Endothelial cell (in vitro differentiated cells): Measurements from ENCODE around the gene GPR137C. TPM values are rescaled to one million over a fixed set of nuclear protein-coding genes. Genes with fewer than 3 reads are reported as not detected.

ENCODE experiments used
- DNase-seq: peaks from one replicate; pipeline ENCODE4 v3.0.0; 2021; ENCODE audit warnings: low spot score
- H3K27ac Mint-ChIP-seq: one replicate; pipeline ENCODE4 v1.8.0; 2021; ENCODE audit warnings: mixed read lengths, inconsistent platforms; ENCODE audit not compliant: unreplicated experiment
- H3K27me3 Mint-ChIP-seq: one replicate; pipeline ENCODE4 v1.8.0; 2021; ENCODE audit warnings: mild to moderate bottlenecking, moderate library complexity, mixed read lengths, inconsistent platforms; ENCODE audit not compliant: unreplicated experiment
- H3K36me3 Mint-ChIP-seq: one replicate; pipeline ENCODE4 v1.8.0; 2021; ENCODE audit warnings: mild to moderate bottlenecking, low read depth, mixed read lengths, inconsistent platforms; ENCODE audit not compliant: unreplicated experiment
- H3K4me1 Mint-ChIP-seq: one replicate; pipeline ENCODE4 v1.8.0; 2021; ENCODE audit warnings: mild to moderate bottlenecking, mixed read lengths, inconsistent platforms; ENCODE audit not compliant: unreplicated experiment
- H3K4me3 Mint-ChIP-seq: one replicate; pipeline ENCODE4 v1.8.0; 2021; ENCODE audit warnings: mild to moderate bottlenecking, mixed read lengths, inconsistent platforms; ENCODE audit not compliant: unreplicated experiment
- H3K9me3 Mint-ChIP-seq: one replicate; pipeline ENCODE4 v1.8.0; 2021; ENCODE audit warnings: mixed read lengths, inconsistent platforms; ENCODE audit not compliant: unreplicated experiment
- total RNA-seq: library from RNA; stranded (reverse); fragmentation: NEBNext Ultra II Directional; extraction: Animal tissue kit (Norgen Biotek cat#: 25700); gene quantifications from one replicate; pipeline ENCODE4 v1.2.1, GENCODE V29; 2021; ENCODE audit not compliant: unreplicated experiment
- TF ChIP-seq, protein P1 (sequence below): fragments of 200-600 bp; sonication (generic); IDR thresholded peaks from one replicate; pipeline ENCODE4 v1.5.0; 2021; ENCODE audit warnings: antibody characterized with exemption; ENCODE audit not compliant: unreplicated experiment

The GPR137C gene
- total RNA-seq, 1 donor from 2014 or later = 3.3 TPM

DNA sequence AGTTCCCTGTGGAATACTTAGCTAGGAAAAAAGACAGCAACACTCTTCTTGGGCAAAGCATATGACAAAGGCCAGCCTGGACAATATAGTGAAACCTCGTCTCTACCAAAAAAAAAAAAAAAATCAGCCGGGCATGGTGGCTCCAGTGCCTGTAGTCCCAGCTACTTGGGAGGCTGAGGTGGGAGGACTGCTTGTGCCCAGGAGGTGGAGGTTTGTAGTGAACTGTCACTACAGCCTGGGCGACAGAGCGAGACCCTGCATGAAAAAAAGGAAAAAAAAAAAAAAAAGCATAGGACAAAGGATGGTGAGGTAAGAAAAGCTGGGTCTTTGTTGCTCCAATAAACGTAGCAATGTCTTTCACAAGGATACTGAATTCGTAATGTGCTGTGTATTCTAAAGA lies 1.4 kb upstream of the GPR137C start:
- Mint-ChIP-seq H3K4me1 (no peaks in the 10 kb centered on the region), H3K27me3 (peaks cover 10% of the 10 kb centered on the region), H3K9me3 (no peaks in the 10 kb centered on the region), H3K27ac (no peak overlapping the region), H3K4me3 (peak overlapping the region; percentile 92), H3K36me3 (no peaks in the 10 kb centered on the region)
- no peak for DNase-seq
- TF ChIP-seq, protein P1, sequence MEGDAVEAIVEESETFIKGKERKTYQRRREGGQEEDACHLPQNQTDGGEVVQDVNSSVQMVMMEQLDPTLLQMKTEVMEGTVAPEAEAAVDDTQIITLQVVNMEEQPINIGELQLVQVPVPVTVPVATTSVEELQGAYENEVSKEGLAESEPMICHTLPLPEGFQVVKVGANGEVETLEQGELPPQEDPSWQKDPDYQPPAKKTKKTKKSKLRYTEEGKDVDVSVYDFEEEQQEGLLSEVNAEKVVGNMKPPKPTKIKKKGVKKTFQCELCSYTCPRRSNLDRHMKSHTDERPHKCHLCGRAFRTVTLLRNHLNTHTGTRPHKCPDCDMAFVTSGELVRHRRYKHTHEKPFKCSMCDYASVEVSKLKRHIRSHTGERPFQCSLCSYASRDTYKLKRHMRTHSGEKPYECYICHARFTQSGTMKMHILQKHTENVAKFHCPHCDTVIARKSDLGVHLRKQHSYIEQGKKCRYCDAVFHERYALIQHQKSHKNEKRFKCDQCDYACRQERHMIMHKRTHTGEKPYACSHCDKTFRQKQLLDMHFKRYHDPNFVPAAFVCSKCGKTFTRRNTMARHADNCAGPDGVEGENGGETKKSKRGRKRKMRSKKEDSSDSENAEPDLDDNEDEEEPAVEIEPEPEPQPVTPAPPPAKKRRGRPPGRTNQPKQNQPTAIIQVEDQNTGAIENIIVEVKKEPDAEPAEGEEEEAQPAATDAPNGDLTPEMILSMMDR = no peak

DNA sequence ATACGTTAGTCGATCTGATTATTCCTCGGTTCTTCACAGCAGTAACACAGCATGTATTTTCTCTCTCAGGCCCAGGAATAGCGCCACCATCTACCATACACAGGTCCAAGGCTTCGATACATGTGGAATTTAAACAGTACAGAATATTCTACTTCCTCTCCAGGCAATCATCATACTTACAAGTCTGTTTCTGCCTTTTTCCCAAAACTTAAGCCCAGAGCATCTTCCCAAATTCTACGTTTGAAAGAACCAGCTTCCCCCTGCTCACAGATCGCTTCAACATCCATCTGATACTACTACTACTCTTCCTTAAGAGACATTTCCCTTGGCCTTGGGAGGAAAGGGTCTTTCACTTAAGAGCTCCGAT lies 957 bp upstream of the GPR137C start:
- Mint-ChIP-seq H3K36me3 (no peaks in the 10 kb centered on the region), H3K27ac (peak overlapping the region; percentile 44), H3K4me1 (no peaks in the 10 kb centered on the region)

DNA sequence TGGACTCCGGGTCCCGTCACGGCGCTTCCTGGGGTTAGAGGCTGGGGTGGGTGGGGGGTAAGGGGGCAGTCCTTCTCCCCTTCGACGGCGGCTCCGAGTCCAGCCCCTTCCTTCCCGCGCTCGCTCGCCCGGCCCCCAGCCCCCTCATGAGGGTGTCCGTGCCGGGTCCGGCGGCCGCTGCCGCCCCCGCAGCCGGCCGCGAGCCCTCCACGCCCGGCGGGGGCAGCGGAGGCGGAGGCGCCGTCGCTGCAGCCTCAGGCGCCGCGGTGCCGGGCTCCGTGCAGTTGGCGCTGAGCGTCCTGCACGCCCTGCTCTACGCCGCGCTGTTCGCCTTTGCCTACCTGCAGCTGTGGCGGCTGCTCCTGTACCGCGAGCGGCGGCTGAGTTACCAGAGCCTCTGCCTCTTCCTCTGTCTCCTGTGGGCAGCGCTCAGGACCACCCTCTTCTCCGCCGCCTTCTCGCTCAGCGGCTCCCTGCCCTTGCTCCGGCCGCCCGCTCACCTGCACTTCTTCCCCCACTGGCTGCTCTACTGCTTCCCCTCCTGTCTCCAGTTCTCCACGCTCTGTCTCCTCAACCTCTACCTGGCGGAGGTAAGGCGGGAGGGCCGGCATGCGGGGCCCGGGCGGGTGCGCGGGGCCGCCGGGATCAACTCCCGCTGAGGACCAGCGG lies 500 bp downstream of the GPR137C start:
- Mint-ChIP-seq H3K9me3 (no peaks in the 10 kb centered on the region), H3K27me3 (peaks cover 10% of the 10 kb centered on the region), H3K36me3 (no peaks in the 10 kb centered on the region), H3K27ac (no peak overlapping the region), H3K4me3 (peak overlapping the region; percentile 97), H3K4me1 (no peaks in the 10 kb centered on the region)
- TF ChIP-seq, protein P1 = no peak
- DNase-seq = peak; percentile 49

More for the DNA sequence above, 957 bp upstream of the GPR137C start:
- H3K27me3 Mint-ChIP-seq = peaks cover 10% of the 10 kb centered on the region
- TF ChIP-seq, protein P1 = no peak
- DNase-seq = no peak
- H3K9me3 Mint-ChIP-seq = no peaks in the 10 kb centered on the region
- H3K4me3 Mint-ChIP-seq = peak overlapping the region; percentile 92

DNA sequence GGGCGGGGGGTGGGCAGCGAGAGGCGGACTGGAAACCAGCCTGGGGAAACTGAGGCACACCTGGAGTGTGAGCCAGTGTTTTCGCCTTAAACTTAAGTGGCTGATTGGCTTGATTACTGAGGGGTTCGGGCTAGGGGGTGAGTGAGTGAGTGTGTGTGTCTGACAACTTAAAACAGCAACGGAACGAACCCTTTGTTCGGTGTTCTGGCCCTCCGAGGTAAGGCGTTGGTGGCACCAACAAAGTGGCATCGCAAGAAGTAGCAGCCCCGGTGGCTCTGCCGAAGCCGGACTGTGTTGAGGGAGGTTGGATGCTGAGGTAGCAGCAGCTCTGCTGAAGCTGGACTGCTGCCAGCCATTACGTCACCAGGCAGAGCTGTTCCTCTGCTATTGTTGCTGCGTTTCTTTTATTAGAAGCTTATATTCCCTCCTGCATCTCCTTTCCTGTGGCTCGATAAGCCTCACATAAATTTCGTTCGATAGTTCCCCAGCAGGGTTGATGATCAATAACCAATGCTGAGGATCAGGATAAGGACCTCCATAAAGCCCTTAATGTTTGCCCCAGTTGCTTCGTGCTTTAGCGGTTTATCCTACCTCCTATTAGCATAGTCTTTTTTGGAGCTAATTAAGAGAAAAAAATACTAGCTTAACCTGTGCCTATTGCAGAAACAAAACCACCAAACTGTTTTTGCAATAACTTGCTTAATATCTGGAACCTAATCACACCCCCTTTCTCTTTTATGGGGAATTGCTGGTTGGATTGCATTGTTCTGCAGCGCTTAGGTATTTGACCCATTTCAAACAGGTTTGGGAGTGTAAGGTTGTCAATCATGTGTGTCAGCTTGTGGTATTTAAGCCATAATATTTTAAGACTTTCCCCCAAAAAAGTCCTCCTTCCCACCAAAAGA lies 1.3 kb downstream of the GPR137C start:
- DNase-seq = peak; percentile 67
- TF ChIP-seq, protein P1 = no peak
- Mint-ChIP-seq H3K27me3 (peaks cover 10% of the 10 kb centered on the region), H3K27ac (peak overlapping the region; percentile 89), H3K36me3 (no peaks in the 10 kb centered on the region), H3K9me3 (no peaks in the 10 kb centered on the region), H3K4me1 (no peaks in the 10 kb centered on the region), H3K4me3 (peak overlapping the region; percentile 97)

DNA sequence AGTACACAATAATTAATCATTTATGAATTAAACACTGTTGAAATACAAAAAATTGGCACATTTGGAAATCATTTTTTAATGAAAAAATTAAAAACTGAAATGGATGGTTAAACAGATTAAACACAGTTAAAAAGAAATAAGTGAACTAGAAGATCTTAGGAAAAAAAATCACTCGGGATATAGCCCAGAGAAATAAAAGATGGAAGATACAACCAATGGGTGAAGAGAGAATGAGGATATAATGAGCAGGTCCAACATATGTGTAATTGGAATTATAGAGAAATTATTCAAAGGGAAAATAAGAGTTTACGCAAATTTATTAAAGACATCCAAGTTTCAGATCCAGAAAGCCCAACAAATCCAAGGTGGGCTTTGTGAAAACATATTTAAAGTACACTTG lies 6.1 kb downstream of the GPR137C start:
- H3K4me1 Mint-ChIP-seq = no peaks in the 10 kb centered on the region
- H3K36me3 Mint-ChIP-seq = no peaks in the 10 kb centered on the region

More for the DNA sequence above, 6.1 kb downstream of the GPR137C start:
- no peak for DNase-seq
- Mint-ChIP-seq H3K9me3 (no peaks in the 10 kb centered on the region), H3K27me3 (peaks cover 4% of the 10 kb centered on the region), H3K4me3 (no peak overlapping the region), H3K27ac (no peak overlapping the region)
- TF ChIP-seq, protein P1 = no peak
